C4-2B (cell line): ENCODE measurements around the gene PARP12.

ENCODE experiments used
- H3K27ac ChIP-seq: fragments of 450-650 bp; 2 replicates; pipeline ENCODE4 v1.5.1; 2017
- ZFX ChIP-seq: fragments of 450-650 bp; IDR thresholded peaks from 2 replicates; pipeline ENCODE4 v1.6.1; 2017
- TF ChIP-seq, protein P1 (sequence below): fragments of 450-650 bp; conservative IDR thresholded peaks from 2 replicates; pipeline ENCODE4 v1.5.1; 2017; ENCODE audit warnings: mild to moderate bottlenecking

The PARP12 gene

DNA sequence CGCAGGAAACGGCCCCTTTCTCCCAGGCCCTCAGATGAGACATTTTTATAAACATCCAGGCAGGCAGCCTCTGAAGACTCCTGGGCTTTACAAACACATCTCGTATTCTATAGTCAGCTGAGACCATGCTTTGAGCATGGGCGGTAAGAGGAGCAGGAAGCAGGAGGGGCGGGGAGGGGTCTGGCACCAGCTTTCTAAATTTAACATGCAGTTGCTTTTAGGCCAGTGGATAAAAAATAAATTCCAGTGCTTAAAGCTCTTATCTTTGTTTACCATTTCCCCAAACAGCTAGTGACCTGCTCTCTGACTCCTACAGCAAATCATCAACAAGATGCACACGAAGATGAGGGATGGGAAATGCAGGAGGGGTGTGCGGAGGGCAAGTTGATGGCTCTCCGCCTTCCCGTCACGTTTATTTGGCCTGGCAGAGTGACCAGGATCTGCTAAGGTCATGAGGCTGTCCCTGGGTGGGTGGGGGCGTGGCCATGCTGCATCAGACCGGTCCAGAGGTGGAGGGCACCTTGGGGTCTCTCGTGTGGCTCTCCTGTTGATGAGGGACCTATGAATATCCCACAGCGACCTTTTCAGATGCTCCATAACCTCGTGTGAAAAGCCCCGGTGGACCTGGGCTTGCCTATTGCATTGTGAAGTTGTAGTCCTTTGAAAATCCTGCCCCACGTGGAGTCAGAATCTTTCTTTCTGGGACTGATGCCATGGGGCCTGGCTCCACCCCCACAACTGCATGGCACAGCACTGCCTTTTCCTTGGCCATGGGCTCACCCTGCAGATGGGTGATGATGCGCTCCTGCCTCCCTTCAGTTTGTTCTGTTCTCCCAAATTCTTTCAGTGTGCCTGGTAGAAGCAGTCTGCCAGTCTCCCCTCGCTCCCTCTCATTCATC is 67.5 kb downstream of the PARP12 start:
- no peak for TF ChIP-seq ZFX
- TF ChIP-seq, protein P1, sequence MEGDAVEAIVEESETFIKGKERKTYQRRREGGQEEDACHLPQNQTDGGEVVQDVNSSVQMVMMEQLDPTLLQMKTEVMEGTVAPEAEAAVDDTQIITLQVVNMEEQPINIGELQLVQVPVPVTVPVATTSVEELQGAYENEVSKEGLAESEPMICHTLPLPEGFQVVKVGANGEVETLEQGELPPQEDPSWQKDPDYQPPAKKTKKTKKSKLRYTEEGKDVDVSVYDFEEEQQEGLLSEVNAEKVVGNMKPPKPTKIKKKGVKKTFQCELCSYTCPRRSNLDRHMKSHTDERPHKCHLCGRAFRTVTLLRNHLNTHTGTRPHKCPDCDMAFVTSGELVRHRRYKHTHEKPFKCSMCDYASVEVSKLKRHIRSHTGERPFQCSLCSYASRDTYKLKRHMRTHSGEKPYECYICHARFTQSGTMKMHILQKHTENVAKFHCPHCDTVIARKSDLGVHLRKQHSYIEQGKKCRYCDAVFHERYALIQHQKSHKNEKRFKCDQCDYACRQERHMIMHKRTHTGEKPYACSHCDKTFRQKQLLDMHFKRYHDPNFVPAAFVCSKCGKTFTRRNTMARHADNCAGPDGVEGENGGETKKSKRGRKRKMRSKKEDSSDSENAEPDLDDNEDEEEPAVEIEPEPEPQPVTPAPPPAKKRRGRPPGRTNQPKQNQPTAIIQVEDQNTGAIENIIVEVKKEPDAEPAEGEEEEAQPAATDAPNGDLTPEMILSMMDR = no peak
- H3K27ac ChIP-seq = no peak overlapping the region

DNA sequence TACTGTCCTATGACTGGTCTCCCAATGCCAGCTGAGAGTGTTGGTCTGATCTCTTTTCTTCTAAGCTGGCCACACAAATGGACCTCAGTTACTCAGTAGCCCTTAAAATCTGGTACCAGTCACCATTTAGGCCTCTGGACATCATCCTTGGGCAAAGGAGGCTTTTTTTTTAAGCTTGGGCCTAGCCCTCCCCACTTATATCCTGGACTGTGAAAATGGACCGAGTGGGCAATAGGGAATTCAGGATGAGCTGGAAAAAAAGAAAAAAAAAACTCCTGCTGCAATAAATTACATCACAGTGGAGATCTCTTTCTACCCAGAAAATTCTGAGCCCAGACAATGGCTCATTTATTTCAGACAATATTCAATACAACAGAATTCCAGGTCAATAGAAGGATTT is 68.4 kb downstream of the PARP12 start:
- H3K27ac ChIP-seq = no peak overlapping the region
- TF ChIP-seq, protein P1 = no peak
- no peak for TF ChIP-seq ZFX

DNA sequence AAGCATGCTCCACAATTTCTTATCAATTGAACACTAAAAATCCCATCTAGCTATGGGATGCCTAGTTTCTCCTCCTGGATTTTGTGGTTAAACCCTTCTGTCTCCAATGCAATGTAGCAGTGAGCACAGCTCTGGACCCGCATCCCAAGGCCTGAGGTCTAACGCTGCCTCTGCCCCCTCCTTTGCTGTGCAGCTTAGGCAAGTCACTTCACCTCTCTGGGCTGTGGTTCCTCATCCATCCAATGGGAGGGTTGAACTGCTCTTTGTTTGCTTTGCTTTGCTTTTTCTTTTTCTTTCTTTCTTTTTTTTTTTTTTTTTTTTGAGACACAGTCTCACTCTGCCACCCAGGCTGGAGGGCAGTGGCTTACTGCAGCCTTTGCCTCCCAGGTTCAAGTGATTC is 69.2 kb downstream of the PARP12 start:
- TF ChIP-seq ZFX = no peak
- TF ChIP-seq, protein P1 = no peak
- no peak overlapping the region for H3K27ac ChIP-seq

DNA sequence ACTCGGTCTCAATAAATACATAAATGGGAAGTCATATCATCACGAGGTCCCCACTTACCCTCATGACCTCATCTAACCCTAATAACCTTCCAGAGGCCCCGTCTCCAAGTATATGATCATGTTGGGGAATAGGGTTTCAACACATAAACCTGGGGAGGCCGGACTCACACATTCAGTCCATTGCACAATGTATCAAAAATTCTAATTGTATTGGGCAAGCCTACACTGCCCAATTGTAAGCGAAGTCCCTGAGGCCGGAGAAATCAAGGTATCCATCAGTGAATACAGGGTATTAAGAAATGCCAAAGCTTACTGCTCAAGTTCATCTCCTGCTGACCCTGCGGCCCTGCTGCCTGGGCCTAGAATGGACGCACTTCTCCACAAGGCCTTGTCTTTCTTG is 69.6 kb downstream of the PARP12 start:
- TF ChIP-seq ZFX = no peak
- TF ChIP-seq, protein P1 = no peak
- no peak overlapping the region for H3K27ac ChIP-seq

DNA sequence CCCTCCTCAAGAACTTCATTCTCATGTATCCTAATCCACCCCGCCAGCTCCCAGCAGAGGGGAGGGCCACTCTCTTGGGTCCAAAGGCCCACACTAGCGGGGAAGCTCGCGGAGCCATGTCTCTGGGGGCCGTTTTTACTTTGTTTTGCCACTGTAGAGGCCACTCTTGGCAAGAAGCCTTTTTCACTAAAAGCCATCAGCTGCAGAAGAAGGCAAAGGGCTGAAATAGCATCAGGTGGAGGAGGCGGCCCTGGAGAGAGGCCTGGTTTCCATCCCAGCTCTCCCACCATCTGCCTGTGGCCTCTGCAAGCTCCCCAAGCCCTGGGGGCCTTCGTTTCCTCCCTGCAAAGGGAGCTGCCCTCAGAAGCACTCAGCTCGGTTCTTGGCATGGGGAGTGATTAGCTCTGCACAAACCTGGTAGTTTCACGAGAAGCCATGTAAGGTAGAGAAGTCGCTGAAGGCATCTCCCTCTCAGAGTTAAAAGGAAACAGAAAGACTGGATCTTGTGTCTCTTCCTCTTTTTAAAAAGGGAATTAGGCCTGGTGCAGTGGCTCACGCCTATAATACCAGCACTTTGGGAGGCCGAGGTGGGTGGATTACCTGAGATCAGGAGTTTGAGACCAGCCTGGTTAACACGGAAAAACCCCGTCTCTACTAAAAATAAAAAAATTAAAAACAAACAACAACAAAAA is 70.3 kb downstream of the PARP12 start:
- TF ChIP-seq, protein P1 = no peak
- no peak for TF ChIP-seq ZFX
- no peak overlapping the region for H3K27ac ChIP-seq

DNA sequence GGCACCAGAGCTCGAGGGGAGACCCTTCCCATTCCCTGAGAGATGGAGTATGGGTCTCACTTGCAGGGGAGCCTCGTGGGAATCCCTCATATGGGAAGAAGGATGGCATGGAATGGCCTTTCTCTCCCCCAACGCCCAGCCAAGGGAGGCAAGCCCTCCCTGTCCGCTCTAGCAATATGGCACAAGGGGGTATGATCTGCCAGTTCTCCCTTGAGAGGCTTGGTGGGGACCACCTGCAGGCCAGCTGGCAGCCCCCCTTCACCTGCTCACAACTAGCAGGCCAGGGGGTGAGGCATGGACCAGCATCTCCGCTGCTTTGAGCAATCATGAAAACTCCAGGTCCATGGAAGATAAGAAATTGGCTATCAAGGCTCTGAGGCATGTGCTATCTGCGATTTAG is 70.8 kb downstream of the PARP12 start:
- H3K27ac ChIP-seq = no peak overlapping the region
- TF ChIP-seq ZFX = no peak
- TF ChIP-seq, protein P1 = no peak

DNA sequence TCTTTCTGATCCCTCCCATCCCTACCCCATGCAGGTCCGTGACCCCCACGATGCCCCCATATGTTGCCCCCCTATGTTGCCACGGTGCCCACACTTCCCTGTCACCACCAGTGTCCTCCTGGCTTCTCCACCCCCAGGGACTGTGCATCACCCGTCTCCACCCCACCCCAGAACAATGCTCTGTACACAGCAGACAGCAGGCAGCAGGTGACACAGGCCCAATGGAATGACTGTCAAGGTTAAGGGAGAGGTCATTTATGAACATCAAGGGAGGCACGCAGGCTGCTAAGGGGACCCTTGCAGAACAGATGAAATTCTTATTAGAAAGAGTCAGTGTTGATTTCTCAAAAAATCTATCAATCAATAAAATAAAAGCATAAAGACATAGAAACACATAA is 71.5 kb downstream of the PARP12 start:
- no peak overlapping the region for H3K27ac ChIP-seq
- TF ChIP-seq, protein P1 = no peak
- TF ChIP-seq ZFX = no peak
